Liver (tissue), 9 donors: ENCODE results near the gene GLIS1. TPM values are rescaled to one million over a fixed set of nuclear protein-coding genes. Genes with fewer than 3 reads are reported as not detected.

Experiments
- DNase-seq: peaks from one replicate; pipeline ENCODE4 v3.0.0-alpha.2; 2017; ENCODE audit warnings: low spot score
- H3K27ac ChIP-seq, 2 donors: one replicate each; pipeline ENCODE4 v1.7.0; 2013; ENCODE audit warnings: inconsistent platforms in 2 of 2, low read length in 2 of 2, control low read depth in 1 of 2, low read depth in 1 of 2, mild to moderate bottlenecking in 1 of 2
- H3K27me3 ChIP-seq, 4 donors: one replicate each; pipeline versions ENCODE4 v1.6.1 to v1.7.0; 2013; ENCODE audit warnings: low read length in 3 of 4, inconsistent platforms in 1 of 4, mild to moderate bottlenecking in 1 of 4, moderate library complexity in 1 of 4; ENCODE audit not compliant: control insufficient read depth in 4 of 4, insufficient read depth in 4 of 4
- H3K36me3 ChIP-seq, 4 donors: one replicate each; pipeline versions ENCODE4 v1.6.1 to v1.7.0; 2013; ENCODE audit warnings: low read length in 3 of 4, mild to moderate bottlenecking in 3 of 4, low read depth in 1 of 4, moderate library complexity in 1 of 4; ENCODE audit not compliant: control insufficient read depth in 4 of 4, insufficient read depth in 3 of 4
- H3K4me1 ChIP-seq, 4 donors: one replicate each; pipeline versions ENCODE4 v1.6.1 to v1.7.0; 2013; ENCODE audit warnings: low read length in 3 of 4, mild to moderate bottlenecking in 3 of 4, moderate library complexity in 1 of 4; ENCODE audit not compliant: control insufficient read depth in 4 of 4, insufficient read depth in 4 of 4
- H3K4me3 ChIP-seq, 3 donors: one replicate each; pipeline versions ENCODE4 v1.6.1 to v1.7.0; 2013; ENCODE audit warnings: low read length in 3 of 3, control low read depth in 1 of 3, low read depth in 1 of 3, mild to moderate bottlenecking in 1 of 3
- H3K9ac ChIP-seq, 2 donors: one replicate each; pipeline ENCODE4 v1.7.0; 2013; ENCODE audit warnings: low read length in 2 of 2, mild to moderate bottlenecking in 2 of 2, moderate library complexity in 2 of 2, control low read depth in 1 of 2, low read depth in 1 of 2
- H3K9me3 ChIP-seq, 4 donors: one replicate each; pipeline versions ENCODE4 v1.6.1 to v1.7.0; 2013; ENCODE audit warnings: low read length in 3 of 4; ENCODE audit not compliant: control insufficient read depth in 4 of 4
- EGR1 ChIP-seq, 2 donors: IDR thresholded peaks; 2 replicates each; pipeline ENCODE4 v1.6.1; 2016 to 2018; ENCODE audit warnings: antibody characterized with exemption in 2 of 2, low read depth in 2 of 2
- HNF4A ChIP-seq, 2 donors: conservative IDR thresholded peaks; 2 replicates each; pipeline ENCODE4 v1.6.1; 2016; ENCODE audit warnings: antibody characterized with exemption in 2 of 2, mild to moderate bottlenecking in 2 of 2
- HNF4G ChIP-seq: IDR thresholded peaks from 2 replicates; pipeline ENCODE4 v1.6.1; 2016; ENCODE audit warnings: antibody characterized with exemption
- JUND ChIP-seq, 2 donors: IDR thresholded peaks; 2 replicates each; pipeline ENCODE4 v1.6.1; 2016; ENCODE audit warnings: antibody characterized with exemption in 2 of 2
- REST ChIP-seq: IDR thresholded peaks from 2 replicates; pipeline ENCODE4 v1.6.1; 2016; ENCODE audit warnings: antibody characterized with exemption, mild to moderate bottlenecking
- TAF1 ChIP-seq: conservative IDR thresholded peaks from 2 replicates; pipeline ENCODE4 v1.6.1; 2016; ENCODE audit warnings: antibody characterized with exemption, mild to moderate bottlenecking
- ZBTB33 ChIP-seq: IDR thresholded peaks from 2 replicates; pipeline ENCODE4 v1.6.1; 2016; ENCODE audit warnings: antibody characterized with exemption
- WGBS: extraction: QIAGEN DNeasy Blood & Tissue Kit; methylation state at CpG from one replicate; pipeline ENCODE4 v1.1.7; 2013; 5-methylcytosine and 5-hydroxymethylcytosine counted together
- polyA plus RNA-seq, 2 donors: library from polyadenylated mRNA; stranded (reverse) in 1 of 2; unstranded in 1 of 2; fragments of 200-250 nt in 1 of 2; fragments of >200 nt in 1 of 2; fragmentation: Nextera tagmentation in 1 of 2; extraction: Ambion mirVana in 1 of 2; gene quantifications; one replicate each; pipeline versions ENCODE4 v1.2.1 to v1.2.3, GENCODE V29; 2013 to 2015
- total RNA-seq, 2 donors: library from RNA; depleted of rRNA; stranded (reverse); fragments of >200 nt; gene quantifications; one replicate each; pipeline ENCODE4 v1.2.3, GENCODE V29; 2014
- TF ChIP-seq, protein P1 (sequence below): IDR thresholded peaks from 2 replicates; pipeline ENCODE4 v1.6.1; 2016; ENCODE audit warnings: antibody characterized with exemption
- TF ChIP-seq, protein P2 (sequence below): fragments of 150-350 bp; IDR thresholded peaks from 2 replicates; pipeline ENCODE4 v1.5.1; 2017; ENCODE audit warnings: improper control_type of control experiment, low read depth, low read length; ENCODE audit not compliant: missing input control
- donor health status: healthy.
- donor health status: healthy.
- donor health status: healthy.
- donor health status: healthy.
- donor health status: healthy.

Gene GLIS1
- total and polyA plus RNA-seq, 4 donors: under 0.01 to 0.05 TPM; not detected in 2

GRCh38 chr1:53608676-53609075 is 130.3 kb downstream of the GLIS1 start (continued):
- no peak for TF ChIP-seq ZBTB33
- no peak for TF ChIP-seq EGR1 (IDR thresholded peaks at IDR 0.05; ENCODE audit: low read depth in 2 of 2)
- TF ChIP-seq JUND (IDR thresholded peaks at IDR 0.05): no peak
- TF ChIP-seq HNF4A (conservative IDR thresholded peaks at IDR 0.05): no peak
- no peak for TF ChIP-seq TAF1

GRCh38 chr1:53608071-53608470 is 130.9 kb downstream of the GLIS1 start:
- WGBS: 95% methylated on average over 2 of the region's 2 CpGs
- Histone ChIP-seq H3K27me3 (no peaks in the 10 kb centered on the region), H3K9me3 (peaks cover 0 to 13% (median 0%) of the 10 kb centered on the region in 4 donors), H3K27ac (no peak overlapping the region), H3K4me1 (no peaks in the 10 kb centered on the region), H3K4me3 (no peak overlapping the region), H3K36me3 (no peaks in the 10 kb centered on the region), H3K9ac (no peak overlapping the region)
- no peak for TF ChIP-seq REST
- TF ChIP-seq, protein P1, sequence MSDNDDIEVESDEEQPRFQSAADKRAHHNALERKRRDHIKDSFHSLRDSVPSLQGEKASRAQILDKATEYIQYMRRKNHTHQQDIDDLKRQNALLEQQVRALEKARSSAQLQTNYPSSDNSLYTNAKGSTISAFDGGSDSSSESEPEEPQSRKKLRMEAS: no peak
- DNase-seq: no peak

GRCh38 chr1:53606651-53607051 is 132.3 kb downstream of the GLIS1 start:
- WGBS: 73% methylated on average over 19 of the region's 19 CpGs

More at GRCh38 chr1:53606651-53607051, 132.3 kb downstream of the GLIS1 start:
- peaks cover 0 to 13% (median 0%) of the 10 kb centered on the region in 4 donors for H3K9me3 ChIP-seq
- H3K27ac ChIP-seq: no peak overlapping the region
- no peaks in the 10 kb centered on the region for H3K36me3 ChIP-seq
- H3K4me3 ChIP-seq: no peak overlapping the region
- no peaks in the 10 kb centered on the region for H3K4me1 ChIP-seq
- no peaks in the 10 kb centered on the region for H3K27me3 ChIP-seq
- TF ChIP-seq TAF1 (no peak), HNF4G (no peak)
- TF ChIP-seq, protein P2, sequence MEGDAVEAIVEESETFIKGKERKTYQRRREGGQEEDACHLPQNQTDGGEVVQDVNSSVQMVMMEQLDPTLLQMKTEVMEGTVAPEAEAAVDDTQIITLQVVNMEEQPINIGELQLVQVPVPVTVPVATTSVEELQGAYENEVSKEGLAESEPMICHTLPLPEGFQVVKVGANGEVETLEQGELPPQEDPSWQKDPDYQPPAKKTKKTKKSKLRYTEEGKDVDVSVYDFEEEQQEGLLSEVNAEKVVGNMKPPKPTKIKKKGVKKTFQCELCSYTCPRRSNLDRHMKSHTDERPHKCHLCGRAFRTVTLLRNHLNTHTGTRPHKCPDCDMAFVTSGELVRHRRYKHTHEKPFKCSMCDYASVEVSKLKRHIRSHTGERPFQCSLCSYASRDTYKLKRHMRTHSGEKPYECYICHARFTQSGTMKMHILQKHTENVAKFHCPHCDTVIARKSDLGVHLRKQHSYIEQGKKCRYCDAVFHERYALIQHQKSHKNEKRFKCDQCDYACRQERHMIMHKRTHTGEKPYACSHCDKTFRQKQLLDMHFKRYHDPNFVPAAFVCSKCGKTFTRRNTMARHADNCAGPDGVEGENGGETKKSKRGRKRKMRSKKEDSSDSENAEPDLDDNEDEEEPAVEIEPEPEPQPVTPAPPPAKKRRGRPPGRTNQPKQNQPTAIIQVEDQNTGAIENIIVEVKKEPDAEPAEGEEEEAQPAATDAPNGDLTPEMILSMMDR: no peak
- no peak for DNase-seq
- no peak overlapping the region for H3K9ac ChIP-seq
